Lung (tissue), 12 donors: Measurements from ENCODE around the gene SMAD2. TPM values are rescaled to one million over a fixed set of nuclear protein-coding genes. Genes with fewer than 3 reads are reported as not detected.

Experiments
- ATAC-seq: fragments of 200-7000 bp; cut with Tn5 transposase; one replicate; pipeline ENCODE4 v1.9.1; 2020; ENCODE audit warnings: moderate number of reproducible peaks; ENCODE audit not compliant: insufficient read depth, low FRiP score
- DNase-seq, 3 donors: peaks; one replicate each; pipeline ENCODE4 v3.0.0-alpha.2; 2013 to 2017
- H3K27ac ChIP-seq, 2 donors: one replicate each; pipeline ENCODE4 v1.5.1; 2013; ENCODE audit warnings: mild to moderate bottlenecking in 2 of 2, moderate library complexity in 2 of 2, control low read depth in 1 of 2, inconsistent platforms in 1 of 2, low read depth in 1 of 2, low read length in 1 of 2
- H3K27me3 ChIP-seq, 3 donors: one replicate each; pipeline ENCODE4 v1.5.1; 2013; ENCODE audit warnings: low read length in 2 of 3; ENCODE audit not compliant: control insufficient read depth in 3 of 3, insufficient read depth in 3 of 3
- H3K36me3 ChIP-seq, 4 donors: one replicate each; pipeline ENCODE4 v1.5.1; 2013; ENCODE audit warnings: low read length in 4 of 4, mild to moderate bottlenecking in 1 of 4, moderate library complexity in 1 of 4; ENCODE audit not compliant: control insufficient read depth in 4 of 4, insufficient read depth in 4 of 4
- H3K4me1 ChIP-seq, 5 donors: one replicate each; pipeline ENCODE4 v1.5.1; 2013; ENCODE audit warnings: low read length in 5 of 5, mild to moderate bottlenecking in 2 of 5, moderate library complexity in 1 of 5; ENCODE audit not compliant: control insufficient read depth in 5 of 5, insufficient read depth in 5 of 5
- H3K4me3 ChIP-seq: one replicate; pipeline ENCODE4 v1.5.1; 2013; ENCODE audit warnings: mild to moderate bottlenecking, control low read depth, moderate library complexity
- H3K9ac ChIP-seq, 2 donors: one replicate each; pipeline ENCODE4 v1.5.1; 2013; ENCODE audit warnings: low read length in 2 of 2, control low read depth in 1 of 2; ENCODE audit not compliant: insufficient read depth in 1 of 2
- H3K9me3 ChIP-seq, 4 donors: one replicate each; pipeline ENCODE4 v1.5.1; 2013; ENCODE audit warnings: low read length in 3 of 4, mild to moderate bottlenecking in 1 of 4, moderate library complexity in 1 of 4; ENCODE audit not compliant: control insufficient read depth in 4 of 4, insufficient read depth in 3 of 4
- WGBS, 2 donors: extraction: QIAGEN DNeasy Blood & Tissue Kit; methylation state at CpG; one replicate each; pipeline ENCODE4 v1.1.7; 2013; 5-methylcytosine and 5-hydroxymethylcytosine counted together
- polyA plus RNA-seq, 2 donors: library from polyadenylated mRNA; stranded (reverse); fragments of 200-250 nt; gene quantifications; one replicate each; pipeline ENCODE4 v1.2.1, GENCODE V29; 2013
- total RNA-seq, 2 donors: library from RNA; depleted of rRNA in 1 of 2; stranded (reverse); fragments of >200 nt in 1 of 2; gene quantifications; one replicate each; pipeline ENCODE4 v1.2.1, GENCODE V29; 2014 to 2021
- TF ChIP-seq, protein P1 (sequence below): IDR thresholded peaks from 2 replicates; pipeline ENCODE4 v1.5.1; 2012; ENCODE audit warnings: mild to moderate bottlenecking; ENCODE audit errors: control extremely low read depth, extremely low read depth
- donor health status: control.
- donor health status: control.
- donor health status: Bipolar disorder and iron deficiency.
- donor health status: healthy.
- donor health status: DM: yes; HTN: yes; CAD: no.

SMAD2 gene
- total and polyA plus RNA-seq, 4 donors, result 30.6 to 161 (median 90.2) TPM

DNA sequence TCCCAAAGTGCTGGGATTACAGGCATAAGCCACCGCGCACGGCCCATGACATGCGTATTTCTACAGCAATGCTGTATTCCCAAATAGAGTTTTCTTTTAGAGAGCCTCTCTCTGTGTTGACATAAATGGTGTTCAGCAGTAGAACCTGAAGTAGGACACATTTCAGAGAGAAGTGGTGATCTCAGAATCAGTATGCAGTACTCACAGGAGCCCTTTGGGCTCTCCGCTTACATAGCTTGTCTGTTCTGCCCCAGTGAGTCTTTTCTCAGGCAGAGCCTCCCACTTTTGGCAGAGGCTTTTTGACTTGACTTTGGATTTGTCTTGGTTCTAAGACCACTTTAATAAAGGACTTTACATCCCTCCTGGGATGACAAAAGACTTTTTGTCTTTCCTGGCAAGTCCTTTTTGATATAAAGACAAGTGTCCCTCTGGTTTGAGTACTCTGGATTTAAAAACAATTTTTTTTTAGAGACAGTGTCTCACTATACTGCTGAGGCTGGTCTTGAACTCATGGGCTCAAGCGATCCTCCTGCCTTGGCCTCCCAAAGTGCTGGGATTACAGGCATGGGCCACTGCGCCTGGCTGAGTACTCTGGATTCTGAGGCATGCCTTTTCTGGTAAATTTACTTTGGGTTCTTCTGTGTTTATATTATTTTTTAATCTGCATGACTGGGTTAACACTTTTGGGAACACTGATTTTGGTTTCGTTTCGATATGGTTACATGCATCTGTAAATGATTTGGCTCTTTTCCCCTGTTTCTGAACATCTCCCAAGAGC, 113.3 kb downstream of the SMAD2 start:
- DNase-seq, result peak in 2 of 3 donors; percentile 25 to 34
- WGBS, 2 donors, result 73 to 88% methylated on average over 9 of the region's 9 CpGs
- Histone ChIP-seq H3K4me1 (peaks cover 0 to 2% (median 0%) of the 10 kb centered on the region in 5 donors), H3K4me3 (no peak overlapping the region), H3K9ac (peak overlapping the region in 1 of 2 donors; percentile 79), H3K36me3 (no peaks in the 10 kb centered on the region), H3K27ac (no peak overlapping the region), H3K9me3 (no peaks in the 10 kb centered on the region), H3K27me3 (no peaks in the 10 kb centered on the region)
- ATAC-seq, result no peak
- TF ChIP-seq, protein P1, sequence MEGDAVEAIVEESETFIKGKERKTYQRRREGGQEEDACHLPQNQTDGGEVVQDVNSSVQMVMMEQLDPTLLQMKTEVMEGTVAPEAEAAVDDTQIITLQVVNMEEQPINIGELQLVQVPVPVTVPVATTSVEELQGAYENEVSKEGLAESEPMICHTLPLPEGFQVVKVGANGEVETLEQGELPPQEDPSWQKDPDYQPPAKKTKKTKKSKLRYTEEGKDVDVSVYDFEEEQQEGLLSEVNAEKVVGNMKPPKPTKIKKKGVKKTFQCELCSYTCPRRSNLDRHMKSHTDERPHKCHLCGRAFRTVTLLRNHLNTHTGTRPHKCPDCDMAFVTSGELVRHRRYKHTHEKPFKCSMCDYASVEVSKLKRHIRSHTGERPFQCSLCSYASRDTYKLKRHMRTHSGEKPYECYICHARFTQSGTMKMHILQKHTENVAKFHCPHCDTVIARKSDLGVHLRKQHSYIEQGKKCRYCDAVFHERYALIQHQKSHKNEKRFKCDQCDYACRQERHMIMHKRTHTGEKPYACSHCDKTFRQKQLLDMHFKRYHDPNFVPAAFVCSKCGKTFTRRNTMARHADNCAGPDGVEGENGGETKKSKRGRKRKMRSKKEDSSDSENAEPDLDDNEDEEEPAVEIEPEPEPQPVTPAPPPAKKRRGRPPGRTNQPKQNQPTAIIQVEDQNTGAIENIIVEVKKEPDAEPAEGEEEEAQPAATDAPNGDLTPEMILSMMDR, result no peak

DNA sequence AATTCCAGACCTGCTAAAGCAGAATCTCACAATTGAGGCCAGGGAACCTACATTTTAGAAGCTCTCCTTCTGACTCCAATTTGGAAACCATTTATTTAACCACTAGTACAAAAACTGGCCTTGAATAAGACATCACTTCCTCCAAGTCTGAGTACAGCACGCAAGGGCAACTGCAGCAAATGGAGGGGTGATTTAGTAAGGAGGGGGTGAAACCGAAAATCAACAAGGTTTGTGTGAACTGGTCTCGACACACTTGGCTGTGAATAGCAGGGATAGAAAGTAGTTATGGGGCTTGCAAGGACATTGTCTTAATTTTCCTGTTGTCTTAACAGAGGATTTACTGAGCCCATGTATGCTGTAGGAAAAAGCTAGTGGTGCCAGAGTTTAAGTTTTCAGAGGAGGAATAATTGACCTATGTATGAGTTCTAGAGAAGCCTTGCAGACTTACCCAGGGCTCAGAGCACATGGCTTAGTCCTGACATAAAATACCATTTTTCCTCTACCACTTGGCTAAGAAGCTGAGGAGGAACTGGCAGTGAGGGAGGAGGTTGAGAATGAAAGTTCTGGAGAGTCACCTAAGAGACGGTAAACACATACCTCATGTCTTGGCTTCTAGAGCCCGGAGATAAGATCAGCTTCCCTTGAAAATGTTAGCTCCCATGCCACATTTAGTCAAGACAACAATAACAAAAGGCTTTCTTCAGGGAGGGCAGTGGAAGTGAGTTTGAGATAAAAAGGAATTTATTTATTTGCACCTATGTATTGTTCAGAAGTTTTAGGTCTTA, 114.8 kb downstream of the SMAD2 start:
- ATAC-seq (peak; percentile 27), DNase-seq (no peak)
- Histone ChIP-seq H3K27me3 (no peaks in the 10 kb centered on the region), H3K36me3 (no peaks in the 10 kb centered on the region), H3K9me3 (no peaks in the 10 kb centered on the region), H3K27ac (no peak overlapping the region), H3K4me1 (peaks cover 0 to 2% (median 0%) of the 10 kb centered on the region in 5 donors), H3K4me3 (no peak overlapping the region), H3K9ac (no peak overlapping the region)
- TF ChIP-seq, protein P1, result no peak
- WGBS, 2 donors, result 63 to 83% methylated on average over 5 of the region's 5 CpGs

DNA sequence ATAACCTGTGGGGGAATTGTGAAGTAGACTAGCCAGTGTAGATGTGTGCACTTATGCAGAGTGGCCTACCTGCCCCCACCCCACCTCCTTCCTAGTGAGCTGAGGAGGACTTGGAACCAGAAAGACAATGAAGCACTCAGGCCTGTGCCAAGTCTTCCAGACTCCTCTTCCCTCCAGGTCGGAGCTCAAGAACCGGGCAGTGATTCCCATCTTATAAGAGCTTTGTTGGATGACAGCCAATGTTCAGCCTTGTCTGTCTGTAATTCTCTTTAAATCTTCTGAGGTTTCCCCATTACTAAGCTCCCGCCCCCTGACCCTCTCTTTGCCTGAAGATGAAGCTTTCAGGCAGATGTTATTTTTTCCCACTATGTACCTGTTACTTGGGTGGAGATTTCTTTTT, 121.0 kb downstream of the SMAD2 start:
- Histone ChIP-seq H3K36me3 (no peaks in the 10 kb centered on the region), H3K9ac (no peak overlapping the region), H3K4me1 (no peaks in the 10 kb centered on the region), H3K27ac (no peak overlapping the region), H3K27me3 (no peaks in the 10 kb centered on the region), H3K4me3 (no peak overlapping the region), H3K9me3 (peaks cover 0 to 2% (median 0%) of the 10 kb centered on the region in 4 donors)
- DNase-seq, result no peak
- TF ChIP-seq, protein P1, result no peak
- no peak for ATAC-seq
- 57 to 76% methylated on average over 3 of the region's 3 CpGs for WGBS, 2 donors
